Activated naive CD4-positive, alpha-beta T cell treated with anti-CD3 and anti-CD28 coated beads, Interleukin-2, amount 10 ng/mL, durations not matched to agents 7 days and 5 days (primary cell): ENCODE data around the gene ANXA2.
A peak's percentile ranks its signal among the peaks of the same experiment; 100 is the strongest.
"Not testable (repeated sequence)": the region's sequence is repeated elsewhere in the genome, so short reads cannot be mapped to it uniquely, and the experiment has no call there.

ENCODE experiments used
- CTCF ChIA-PET: fragments of 350-600 bp; sonication (Branson Sonifier 250); formaldehyde crosslinking; loops from one replicate; lab custom pipeline; 2021; ENCODE audit warnings: antibody characterized with exemption; lab: Charles Lee
- DNase-seq: peaks from one replicate; pipeline ENCODE4 v3.0.0-alpha.2; 2020
- H3K27ac Mint-ChIP-seq: one replicate; pipeline ENCODE4 v1.8.0; 2021; ENCODE audit warnings: mild to moderate bottlenecking, moderate library complexity, mixed read lengths
- H3K27me3 Mint-ChIP-seq: one replicate; pipeline ENCODE4 v1.8.0; 2021; ENCODE audit warnings: mild to moderate bottlenecking, mixed read lengths
- H3K36me3 Mint-ChIP-seq: one replicate; pipeline ENCODE4 v1.8.0; 2021; ENCODE audit warnings: mixed read lengths
- H3K4me1 Mint-ChIP-seq: one replicate; pipeline ENCODE4 v1.8.0; 2021; ENCODE audit warnings: mixed read lengths
- H3K4me3 Mint-ChIP-seq: one replicate; pipeline ENCODE4 v1.8.0; 2021; ENCODE audit warnings: mild to moderate bottlenecking, moderate library complexity, mixed read lengths
- H3K9me3 Mint-ChIP-seq: one replicate; pipeline ENCODE4 v1.8.0; 2021; ENCODE audit warnings: mixed read lengths

The ANXA2 gene

DNA sequence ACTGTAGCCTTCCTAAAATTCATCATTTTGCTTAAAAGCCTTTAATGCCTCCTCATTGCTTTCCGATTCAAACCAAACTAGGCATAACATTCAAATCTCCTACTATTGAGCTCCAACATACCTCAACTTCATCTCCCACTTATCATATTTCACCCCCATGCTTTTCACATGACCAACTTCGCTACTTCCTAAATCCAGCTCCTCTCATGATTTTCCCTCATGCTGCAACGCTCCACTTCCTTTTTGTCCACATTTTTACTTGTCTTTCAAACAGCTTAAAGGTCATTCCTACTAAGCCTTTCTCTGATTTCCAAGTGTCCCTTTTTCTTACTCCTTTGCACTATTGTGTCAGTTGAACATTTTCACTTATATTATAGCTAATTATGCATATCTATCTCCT, 20.3 kb upstream of the ANXA2 start:
- H3K27ac Mint-ChIP-seq, result no peak overlapping the region
- H3K4me1 Mint-ChIP-seq, result no peaks in the 10 kb centered on the region
- H3K27me3 Mint-ChIP-seq, result no peaks in the 10 kb centered on the region
- no peak overlapping the region for H3K4me3 Mint-ChIP-seq
- CTCF ChIA-PET, result interaction anchor here (0.9 kb wide), 1 partner anchor 9 kb away, joined by 3 read pairs; no protein-coding TSS in a partner anchor
- DNase-seq, result no peak
- H3K36me3 Mint-ChIP-seq, result peaks cover 14% of the 10 kb centered on the region
- no peaks in the 10 kb centered on the region for H3K9me3 Mint-ChIP-seq

DNA sequence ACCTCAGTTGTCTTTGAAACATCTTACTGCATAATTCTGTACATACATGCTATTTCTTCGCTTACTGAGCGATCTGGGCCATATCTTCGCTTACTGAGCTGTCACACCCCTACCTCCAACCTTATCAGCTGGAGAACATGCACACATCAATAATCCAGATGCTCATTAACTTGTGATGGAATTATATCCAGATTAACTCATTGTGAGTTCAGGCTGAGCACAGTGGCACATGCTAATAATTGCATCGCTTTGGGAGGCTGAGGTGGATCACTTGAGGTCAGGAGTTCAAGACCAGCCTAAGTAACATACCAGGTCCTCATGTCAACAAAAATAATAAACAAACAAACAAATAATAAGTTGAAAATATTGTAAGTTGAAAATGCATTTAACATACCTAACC, 19.3 kb upstream of the ANXA2 start:
- peaks cover 11% of the 10 kb centered on the region for H3K36me3 Mint-ChIP-seq
- DNase-seq, result no peak
- H3K9me3 Mint-ChIP-seq, result no peaks in the 10 kb centered on the region
- no peak overlapping the region for H3K27ac Mint-ChIP-seq
- H3K4me3 Mint-ChIP-seq, result no peak overlapping the region
- CTCF ChIA-PET, result no interaction called here
- no peaks in the 10 kb centered on the region for H3K4me1 Mint-ChIP-seq
- H3K27me3 Mint-ChIP-seq, result no peaks in the 10 kb centered on the region

DNA sequence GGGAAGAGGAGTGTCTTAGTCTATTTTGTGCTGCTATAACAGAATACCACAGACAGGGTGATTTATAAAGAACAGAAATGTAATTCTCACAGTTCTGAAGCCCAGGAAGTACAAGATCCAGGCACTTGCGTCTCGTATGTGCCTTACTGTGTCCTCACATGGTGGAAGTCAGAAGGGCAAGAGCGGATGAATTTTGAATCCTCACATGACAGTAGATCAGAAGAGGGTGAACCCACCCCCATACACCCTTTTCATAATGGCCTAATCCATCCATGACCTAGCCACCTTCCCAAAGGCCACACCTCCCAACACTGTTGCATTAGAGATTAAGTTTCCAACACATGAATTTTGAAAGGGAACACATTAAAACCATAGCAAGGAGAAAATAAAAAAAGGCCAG, 18.7 kb upstream of the ANXA2 start:
- no peak for DNase-seq
- H3K36me3 Mint-ChIP-seq, result peaks cover 11% of the 10 kb centered on the region
- H3K9me3 Mint-ChIP-seq, result no peaks in the 10 kb centered on the region
- CTCF ChIA-PET, result no interaction called here
- H3K27me3 Mint-ChIP-seq, result no peaks in the 10 kb centered on the region
- H3K4me3 Mint-ChIP-seq, result no peak overlapping the region
- H3K4me1 Mint-ChIP-seq, result no peaks in the 10 kb centered on the region
- no peak overlapping the region for H3K27ac Mint-ChIP-seq

DNA sequence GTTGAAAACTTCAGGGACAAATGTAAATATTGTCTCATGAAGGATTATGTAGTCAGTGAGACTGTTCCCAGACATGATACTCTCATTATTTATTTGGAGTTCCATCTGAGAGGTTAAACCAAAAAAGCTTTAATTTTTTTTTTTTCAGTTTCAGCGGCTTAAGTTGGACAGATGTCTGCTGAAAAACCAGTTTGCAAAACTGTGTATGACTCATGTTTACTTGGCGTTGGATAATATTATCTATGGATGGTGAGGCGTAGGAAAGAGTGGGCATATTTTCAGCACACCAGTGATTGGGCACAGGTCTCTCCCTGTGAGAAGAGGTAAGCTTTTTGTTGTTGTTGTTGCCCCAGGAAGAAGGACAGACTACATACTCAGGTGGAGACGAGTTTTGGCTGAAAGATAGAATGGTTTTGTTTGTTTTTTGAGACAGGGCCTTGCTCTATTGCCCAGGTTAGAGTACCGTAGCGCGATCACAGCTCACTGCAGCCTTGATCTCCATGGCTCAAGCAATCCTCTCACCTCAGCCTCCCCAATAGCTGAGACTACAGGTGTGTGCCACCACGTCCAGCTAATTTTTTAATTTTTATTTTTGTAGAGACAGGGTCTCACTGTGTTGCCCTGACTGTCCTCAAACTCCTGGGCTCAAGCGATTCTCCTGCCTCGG, 16.4 kb upstream of the ANXA2 start:
- no peak for DNase-seq
- no peaks in the 10 kb centered on the region for H3K27me3 Mint-ChIP-seq
- peaks cover 4% of the 10 kb centered on the region for H3K4me1 Mint-ChIP-seq
- CTCF ChIA-PET, result no interaction called here
- no peak overlapping the region for H3K4me3 Mint-ChIP-seq
- no peaks in the 10 kb centered on the region for H3K9me3 Mint-ChIP-seq
- H3K27ac Mint-ChIP-seq, result no peak overlapping the region
- peaks cover 2% of the 10 kb centered on the region for H3K36me3 Mint-ChIP-seq

DNA sequence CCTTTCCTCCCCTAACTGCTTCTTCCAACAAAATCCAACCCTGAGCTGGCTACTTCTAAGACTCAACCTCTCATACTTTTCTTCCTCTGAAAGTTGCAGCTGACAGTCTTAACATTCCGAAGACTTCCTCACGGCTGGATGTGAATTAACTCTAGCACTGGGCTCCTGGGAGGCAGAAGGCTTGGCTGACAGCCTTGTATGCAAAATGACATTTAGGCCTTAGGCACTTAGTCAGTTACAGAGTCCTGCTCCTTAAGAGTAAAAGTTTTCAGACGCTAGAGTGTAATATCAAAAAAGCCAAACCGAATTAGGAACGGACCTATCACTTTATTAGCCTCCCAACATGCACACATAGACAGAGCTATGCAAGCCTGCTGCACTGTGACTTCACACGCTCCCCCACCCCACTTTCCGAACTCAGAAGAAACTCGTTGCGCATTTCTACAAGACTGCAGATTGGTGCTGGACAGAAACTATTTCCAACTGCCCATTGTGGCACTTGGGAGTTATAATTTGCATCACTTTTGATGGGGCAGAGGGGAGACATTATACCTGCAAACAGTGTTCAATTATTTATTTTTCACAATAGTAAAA, 15.5 kb upstream of the ANXA2 start:
- Mint-ChIP-seq H3K27ac (no peak overlapping the region), H3K27me3 (no peaks in the 10 kb centered on the region), H3K9me3 (peaks cover 2% of the 10 kb centered on the region), H3K4me1 (peaks cover 11% of the 10 kb centered on the region), H3K36me3 (peaks cover 7% of the 10 kb centered on the region), H3K4me3 (no peak overlapping the region)
- CTCF ChIA-PET, result no interaction called here
- DNase-seq, result no peak

DNA sequence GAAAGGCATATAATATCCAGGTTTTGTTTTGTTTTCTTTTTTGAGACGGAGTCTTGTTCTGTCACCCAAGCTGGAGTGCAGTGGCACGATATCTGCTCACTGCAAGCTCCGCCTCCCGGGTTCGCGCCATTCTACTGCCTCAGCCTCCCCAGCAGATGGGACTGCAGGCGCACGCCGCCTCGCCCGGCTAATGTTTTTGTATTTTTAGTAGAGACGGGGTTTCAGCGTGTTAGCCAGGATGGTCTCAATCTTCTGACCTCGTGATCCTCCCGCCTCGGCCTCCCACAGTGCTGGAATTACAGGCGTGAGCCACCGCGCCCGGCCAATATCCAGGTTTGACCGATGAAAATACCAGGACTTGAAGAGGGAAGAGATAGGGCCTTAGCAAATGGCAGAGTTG, 15.0 kb upstream of the ANXA2 start:
- H3K4me3 Mint-ChIP-seq, H3K36me3 Mint-ChIP-seq, H3K27ac Mint-ChIP-seq, H3K27me3 Mint-ChIP-seq, DNase-seq, H3K9me3 Mint-ChIP-seq, CTCF ChIA-PET: not testable (repeated sequence)
- H3K4me1 Mint-ChIP-seq, result peaks cover 14% of the 10 kb centered on the region

DNA sequence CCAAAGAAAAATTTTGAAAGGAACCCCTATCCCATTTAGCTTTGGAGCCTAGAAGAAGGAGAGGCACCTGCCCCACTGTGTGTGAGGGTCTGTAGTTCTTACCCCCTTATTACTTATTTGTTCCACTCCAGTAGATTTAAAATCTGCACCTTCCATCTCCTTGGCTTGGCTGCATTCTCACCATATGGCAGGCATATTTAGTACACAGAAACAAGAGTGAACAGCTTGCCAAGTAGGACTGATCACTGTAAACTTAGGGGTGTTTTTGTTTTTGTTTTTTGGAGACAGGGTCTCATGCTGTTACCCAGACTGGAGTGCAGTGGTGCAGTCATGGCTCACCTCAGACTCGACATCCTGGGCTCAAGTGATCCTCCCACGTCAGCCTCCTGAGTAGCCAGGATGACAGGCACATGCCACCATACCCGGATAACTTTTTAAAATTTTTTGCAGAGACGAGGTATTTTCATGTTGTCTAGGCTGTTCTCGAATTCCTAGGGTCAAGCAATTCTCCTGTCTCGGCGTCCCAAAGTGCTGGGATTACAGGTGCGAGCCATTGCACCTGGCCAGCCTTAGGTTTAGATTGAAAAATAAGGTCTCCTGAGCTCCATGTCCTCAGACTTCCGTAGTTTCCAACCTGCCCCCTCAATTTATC, 14.1 kb upstream of the ANXA2 start:
- Mint-ChIP-seq H3K9me3 (peaks cover 2% of the 10 kb centered on the region), H3K36me3 (peaks cover 7% of the 10 kb centered on the region), H3K27me3 (no peaks in the 10 kb centered on the region), H3K4me3 (no peak overlapping the region), H3K4me1 (peaks cover 14% of the 10 kb centered on the region), H3K27ac (no peak overlapping the region)
- CTCF ChIA-PET, result interaction anchor here (0.5 kb wide), 1 partner anchor 39 kb away, joined by 3 read pairs; no protein-coding TSS in a partner anchor
- no peak for DNase-seq

DNA sequence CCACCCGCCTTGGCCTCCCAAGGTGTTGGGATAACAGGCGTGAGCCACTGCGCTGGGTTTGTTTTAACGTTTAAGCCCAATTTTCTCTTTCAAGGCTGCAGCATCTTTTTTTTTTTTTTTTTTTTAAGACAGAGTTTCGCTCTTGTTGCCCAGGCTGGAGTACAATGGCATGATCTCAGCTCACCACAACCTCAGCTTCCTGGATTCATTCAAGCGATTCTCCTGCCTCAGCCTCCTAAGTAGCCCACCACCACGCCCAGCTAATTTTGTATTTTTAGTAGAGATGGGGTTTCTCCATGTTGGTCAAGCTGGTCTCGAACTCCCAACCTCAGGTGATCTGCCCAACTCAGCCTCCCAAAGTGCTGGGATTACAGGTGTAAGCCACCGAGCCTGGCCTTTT, 12.6 kb upstream of the ANXA2 start:
- H3K36me3 Mint-ChIP-seq, H3K4me3 Mint-ChIP-seq, H3K27me3 Mint-ChIP-seq, H3K27ac Mint-ChIP-seq, DNase-seq, H3K9me3 Mint-ChIP-seq: not testable (repeated sequence)
- H3K4me1 Mint-ChIP-seq, result peaks cover 14% of the 10 kb centered on the region
- CTCF ChIA-PET, result interaction anchor here (0.6 kb wide), 1 partner anchor 403 kb away, joined by 3 read pairs; no protein-coding TSS in a partner anchor

DNA sequence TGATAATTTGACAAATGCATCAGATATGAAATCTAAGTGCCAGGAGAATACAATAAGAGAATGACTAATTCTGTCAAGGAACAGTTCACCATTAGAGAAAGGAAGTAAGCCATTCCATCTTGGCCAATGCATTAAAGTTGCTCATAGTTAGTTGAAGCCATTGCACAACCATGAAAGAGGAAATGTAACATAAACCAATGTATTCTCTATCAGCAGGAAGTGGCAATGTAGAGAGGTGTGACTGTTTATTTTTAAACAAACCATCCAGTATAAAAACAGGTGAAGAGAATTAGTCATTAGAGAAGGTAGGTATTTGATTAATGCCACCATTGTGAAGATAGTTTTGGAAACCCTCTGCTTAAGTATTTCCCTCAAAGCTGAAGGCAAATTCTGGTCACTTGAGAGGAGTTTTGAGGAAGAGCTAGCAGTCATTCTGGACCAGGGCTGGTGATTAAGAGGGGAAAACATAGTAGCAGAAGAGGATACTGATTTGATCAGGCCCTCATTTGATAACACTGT, 10.7 kb upstream of the ANXA2 start:
- Mint-ChIP-seq H3K9me3 (peaks cover 2% of the 10 kb centered on the region), H3K27me3 (peaks cover 7% of the 10 kb centered on the region), H3K4me3 (no peak overlapping the region), H3K36me3 (peaks cover 7% of the 10 kb centered on the region), H3K27ac (peak overlapping the region; percentile 87), H3K4me1 (peaks cover 14% of the 10 kb centered on the region)
- CTCF ChIA-PET, result no interaction called here
- DNase-seq, result no peak

DNA sequence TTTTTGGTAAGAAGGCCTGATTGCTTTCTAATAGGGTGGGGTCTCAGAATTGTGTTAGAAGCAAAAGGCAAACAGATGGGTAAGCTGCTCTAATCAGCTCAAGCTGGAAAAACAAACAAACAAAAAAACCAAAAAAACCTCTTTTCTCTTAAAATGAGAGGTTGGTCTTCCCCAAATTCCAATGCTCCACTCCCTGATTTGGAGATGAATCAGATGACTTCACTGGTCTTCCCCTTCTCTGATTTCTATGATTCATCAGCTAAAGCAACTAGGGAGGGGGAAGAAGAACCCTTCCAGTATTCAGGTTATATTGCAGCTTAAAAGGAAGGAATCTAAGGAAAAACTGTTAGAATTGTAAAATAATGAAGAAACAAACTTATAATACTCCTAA, 9.6 kb upstream of the ANXA2 start:
- H3K27me3 Mint-ChIP-seq, result peaks cover 11% of the 10 kb centered on the region
- no peak overlapping the region for H3K4me3 Mint-ChIP-seq
- no peak overlapping the region for H3K27ac Mint-ChIP-seq
- peaks cover 2% of the 10 kb centered on the region for H3K9me3 Mint-ChIP-seq
- peaks cover 14% of the 10 kb centered on the region for H3K4me1 Mint-ChIP-seq
- DNase-seq, result no peak
- CTCF ChIA-PET, result no interaction called here
- peaks cover 7% of the 10 kb centered on the region for H3K36me3 Mint-ChIP-seq

DNA sequence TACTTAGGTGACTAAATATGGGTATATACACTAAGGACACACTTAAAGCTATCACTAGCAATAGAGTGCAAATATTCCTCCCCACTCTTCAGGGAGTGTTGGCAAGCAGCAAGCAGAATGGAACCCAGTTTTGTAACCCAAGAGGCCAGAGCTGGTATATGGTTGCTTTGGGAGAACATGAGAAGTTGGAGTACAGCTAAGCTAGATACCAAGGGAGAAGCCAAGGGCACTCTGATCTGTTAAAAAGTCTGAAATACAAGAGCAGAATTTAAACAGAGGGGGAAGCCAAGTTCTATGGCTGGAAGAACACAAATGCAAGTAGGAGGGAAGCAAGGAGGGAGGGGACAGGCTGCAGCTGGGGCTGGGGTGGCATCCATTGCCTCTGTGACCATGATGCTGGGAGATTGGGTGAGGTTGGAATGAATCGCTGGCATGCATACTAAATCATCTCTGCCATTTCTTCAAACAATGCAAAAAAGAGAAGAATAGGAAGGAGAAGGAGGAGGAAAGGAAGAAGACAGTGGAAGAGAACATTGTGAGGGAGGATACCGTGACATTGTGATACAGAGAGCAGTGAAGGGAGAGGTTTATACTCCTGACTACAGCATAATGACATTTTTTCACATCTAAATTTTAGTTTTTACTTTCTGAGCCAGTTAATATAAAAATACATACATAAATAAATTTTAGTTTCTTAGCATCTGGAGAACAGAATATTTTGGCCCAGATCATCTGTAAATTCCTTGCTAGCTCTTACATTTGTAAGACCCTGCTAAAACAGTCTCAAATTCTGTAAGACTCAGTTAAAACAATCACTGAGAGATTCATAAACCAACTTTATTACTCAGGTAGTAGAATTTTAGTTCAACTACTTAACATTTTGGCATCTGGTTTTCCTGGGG, 9.0 kb upstream of the ANXA2 start:
- H3K4me1 Mint-ChIP-seq, result peaks cover 14% of the 10 kb centered on the region
- peaks cover 11% of the 10 kb centered on the region for H3K27me3 Mint-ChIP-seq
- H3K36me3 Mint-ChIP-seq, result peaks cover 7% of the 10 kb centered on the region
- CTCF ChIA-PET, result interaction anchor here (1.1 kb wide), 1 partner anchor 9 kb away, joined by 4 read pairs; no protein-coding TSS in a partner anchor
- H3K9me3 Mint-ChIP-seq, result peaks cover 2% of the 10 kb centered on the region
- DNase-seq, result no peak
- no peak overlapping the region for H3K27ac Mint-ChIP-seq
- no peak overlapping the region for H3K4me3 Mint-ChIP-seq

DNA sequence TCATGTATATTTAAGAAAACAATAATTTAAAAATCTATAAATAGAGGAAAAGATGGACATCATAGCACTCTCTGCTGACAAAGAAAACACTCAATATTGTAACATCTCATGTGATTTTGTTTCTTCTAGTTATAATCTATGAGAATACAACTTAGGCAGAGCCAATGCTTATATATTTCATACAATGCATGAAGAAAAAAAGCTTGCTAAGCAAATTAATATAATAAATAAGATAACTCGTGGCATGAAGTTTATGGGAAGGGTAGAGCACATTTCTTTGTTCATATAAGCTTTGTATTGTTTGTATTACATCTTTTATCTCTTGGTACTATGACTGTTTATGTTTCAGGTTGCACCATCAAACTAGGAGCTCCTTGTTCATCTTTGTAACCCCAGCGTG, 7.6 kb upstream of the ANXA2 start:
- peaks cover 17% of the 10 kb centered on the region for H3K4me1 Mint-ChIP-seq
- H3K4me3 Mint-ChIP-seq, result no peak overlapping the region
- H3K27me3 Mint-ChIP-seq, result peaks cover 17% of the 10 kb centered on the region
- no peak for DNase-seq
- H3K36me3 Mint-ChIP-seq, result peaks cover 7% of the 10 kb centered on the region
- peaks cover 2% of the 10 kb centered on the region for H3K9me3 Mint-ChIP-seq
- CTCF ChIA-PET, result interaction anchor here (1.7 kb wide), 1 partner anchor 12 kb away, joined by 3 read pairs; no protein-coding TSS in a partner anchor
- no peak overlapping the region for H3K27ac Mint-ChIP-seq

DNA sequence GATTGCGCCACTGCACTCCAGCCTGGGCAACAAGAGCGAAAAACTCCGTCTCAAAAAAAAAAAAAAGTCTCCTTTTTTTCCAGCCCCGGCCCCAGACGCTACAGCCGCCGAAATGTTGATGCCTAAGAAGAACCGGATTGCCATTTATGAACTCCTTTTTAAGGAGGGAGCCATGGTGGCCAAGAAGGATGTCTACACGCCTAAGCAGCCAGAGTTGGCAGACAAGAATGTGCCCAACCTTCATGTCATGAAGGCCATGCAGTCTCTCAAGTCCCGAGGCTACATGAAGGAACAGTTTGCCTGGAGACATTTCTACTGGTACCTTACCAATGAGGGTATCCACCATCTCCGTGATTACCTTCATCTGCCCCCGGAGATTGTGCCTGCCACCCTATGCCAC, 6.6 kb upstream of the ANXA2 start:
- not testable (repeated sequence) for H3K9me3 Mint-ChIP-seq, H3K4me3 Mint-ChIP-seq, DNase-seq, H3K36me3 Mint-ChIP-seq, H3K27ac Mint-ChIP-seq
- peaks cover 21% of the 10 kb centered on the region for H3K4me1 Mint-ChIP-seq
- CTCF ChIA-PET, result interaction anchor here (1.7 kb wide), 1 partner anchor 11 kb away, joined by 3 read pairs; no protein-coding TSS in a partner anchor
- H3K27me3 Mint-ChIP-seq, result peaks cover 17% of the 10 kb centered on the region

DNA sequence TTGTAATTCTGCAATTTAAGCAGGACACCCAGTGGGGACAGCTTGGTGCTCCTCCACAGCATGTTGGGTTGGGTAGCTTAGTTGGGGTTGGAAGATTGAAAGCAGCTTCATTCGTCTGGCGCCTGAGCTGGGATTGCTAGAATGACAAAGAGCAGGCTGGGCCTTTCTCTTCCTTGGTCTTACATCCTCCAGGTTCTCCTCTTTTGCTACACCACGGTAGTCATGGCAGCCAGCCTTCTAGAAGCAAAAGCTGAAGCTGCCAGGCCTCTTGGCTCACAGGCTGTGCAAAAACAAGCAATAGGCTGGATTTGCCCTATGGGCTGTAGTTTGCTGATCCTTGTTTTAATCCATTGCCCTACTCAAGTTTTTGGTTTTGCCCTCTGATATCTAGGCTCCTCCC, 3.2 kb upstream of the ANXA2 start:
- CTCF ChIA-PET, result interaction anchor here (1.7 kb wide), 1 partner anchor 182 kb away, joined by 3 read pairs; no protein-coding TSS in a partner anchor
- Mint-ChIP-seq H3K4me1 (peaks cover 34% of the 10 kb centered on the region), H3K4me3 (no peak overlapping the region), H3K27ac (peak overlapping the region; percentile 28), H3K36me3 (peaks cover 20% of the 10 kb centered on the region), H3K27me3 (peaks cover 25% of the 10 kb centered on the region), H3K9me3 (no peaks in the 10 kb centered on the region)
- DNase-seq, result no peak
